HEK293T (cell line): ENCODE results near the gene COL11A1.

Experiments used
- ARNT ChIP-seq: fragments of 450-650 bp; IDR thresholded peaks from 2 replicates; pipeline ENCODE4 v1.6.1; 2017; ENCODE audit warnings: mild to moderate bottlenecking
- CTBP1 ChIP-seq: fragments of 450-650 bp; IDR thresholded peaks from 2 replicates; pipeline ENCODE4 v1.6.1; 2016; ENCODE audit warnings: borderline replicate concordance
- ELF4 ChIP-seq: fragments of 450-650 bp; IDR thresholded peaks from 2 replicates; pipeline ENCODE4 v1.6.1; 2017; ENCODE audit warnings: antibody characterized with exemption
- FOXA1 ChIP-seq: fragments of 450-650 bp; IDR thresholded peaks from 2 replicates; pipeline ENCODE4 v1.6.1; 2016; ENCODE audit warnings: mild to moderate bottlenecking
- FOXM1 ChIP-seq: fragments of 450-650 bp; IDR thresholded peaks from 2 replicates; pipeline ENCODE4 v1.6.1; 2017; ENCODE audit warnings: mild to moderate bottlenecking, borderline replicate concordance
- L3MBTL2 ChIP-seq: fragments of 450-650 bp; conservative IDR thresholded peaks from 2 replicates; pipeline ENCODE4 v1.6.1; 2016; ENCODE audit warnings: mild to moderate bottlenecking
- LEF1 ChIP-seq: fragments of 450-650 bp; IDR thresholded peaks from 2 replicates; pipeline ENCODE4 v1.6.1; 2017; ENCODE audit warnings: mild to moderate bottlenecking, borderline replicate concordance
- SP1 ChIP-seq: fragments of 450-650 bp; IDR thresholded peaks from 2 replicates; pipeline ENCODE4 v1.6.1; 2017
- SUZ12 ChIP-seq: fragments of 450-650 bp; IDR thresholded peaks from 2 replicates; pipeline ENCODE4 v1.6.1; 2016; ENCODE audit warnings: mild to moderate bottlenecking
- ZNF384 ChIP-seq: fragments of 450-650 bp; IDR thresholded peaks from 2 replicates; pipeline ENCODE4 v1.6.1; 2016

DNA sequence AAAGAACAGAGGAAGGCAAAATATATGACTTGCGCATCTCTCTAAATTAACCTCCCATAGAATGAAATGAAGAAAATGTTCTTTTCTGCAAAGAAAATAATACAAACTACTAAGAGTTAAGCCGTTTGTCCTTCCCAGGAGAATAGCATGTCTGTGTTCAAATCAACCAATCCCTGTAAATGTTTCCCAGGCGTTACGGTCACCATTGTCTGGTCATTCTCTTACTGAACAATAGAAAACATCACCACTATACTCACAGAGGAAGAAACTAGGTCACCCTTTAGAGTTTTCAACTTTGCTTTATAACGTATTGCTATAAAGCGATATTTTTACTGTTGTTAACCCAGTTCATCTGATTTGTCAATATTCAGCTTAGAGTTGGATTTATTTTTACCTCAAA, 34.1 kb downstream of the COL11A1 start:
- TF ChIP-seq ARNT (no peak), FOXA1 (no peak), SP1 (no peak), L3MBTL2 (no peak), LEF1 (no peak), ELF4 (no peak), FOXM1 (no peak), SUZ12 (no peak), ZNF384 (no peak), CTBP1 (no peak)
